ENCODE measurements around the gene ROBO1. TPM values are rescaled to one million over a fixed set of nuclear protein-coding genes. Genes with fewer than 3 reads are reported as not detected.

ROBO1 gene
- total RNA-seq, 1 donor from 2014 or later: 66.5 TPM

DNA sequence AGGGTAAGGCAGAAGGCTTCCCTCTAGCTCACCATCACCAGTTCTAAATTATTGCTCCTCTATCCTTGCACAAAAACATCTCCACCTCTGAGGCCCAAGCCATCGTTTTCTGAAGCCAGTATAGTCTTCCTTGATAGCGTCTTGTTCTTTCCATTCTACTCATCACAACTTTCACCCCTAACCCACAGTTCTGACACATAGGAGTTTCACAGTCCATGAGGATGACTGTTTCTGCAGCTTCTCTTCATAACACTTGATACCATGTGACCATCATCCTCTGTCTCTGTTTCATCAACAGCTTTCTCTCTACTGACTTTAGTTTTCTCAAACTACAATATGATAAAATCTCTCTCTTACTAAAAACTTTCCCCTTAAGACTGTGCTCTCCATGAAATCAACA lies 1166.5 kb downstream of the ROBO1 start:
- Histone ChIP-seq H3K9me3 (no peaks in the 10 kb centered on the region), H3K4me3 (no peak overlapping the region), H3K27me3 (no peaks in the 10 kb centered on the region), H3K4me1 (no peaks in the 10 kb centered on the region), H3K36me3 (peaks cover 0 to 6% of the 10 kb centered on the region in 2 donors), H3K27ac (no peak overlapping the region)
- TF ChIP-seq POLR2AphosphoS5 (IDR thresholded peaks at IDR 0.05; ENCODE audit: insufficient read depth in 1 of 2, low read depth in 1 of 2) (no peak), POLR2A (IDR thresholded peaks at IDR 0.05) (no peak)
- TF ChIP-seq, protein P1, sequence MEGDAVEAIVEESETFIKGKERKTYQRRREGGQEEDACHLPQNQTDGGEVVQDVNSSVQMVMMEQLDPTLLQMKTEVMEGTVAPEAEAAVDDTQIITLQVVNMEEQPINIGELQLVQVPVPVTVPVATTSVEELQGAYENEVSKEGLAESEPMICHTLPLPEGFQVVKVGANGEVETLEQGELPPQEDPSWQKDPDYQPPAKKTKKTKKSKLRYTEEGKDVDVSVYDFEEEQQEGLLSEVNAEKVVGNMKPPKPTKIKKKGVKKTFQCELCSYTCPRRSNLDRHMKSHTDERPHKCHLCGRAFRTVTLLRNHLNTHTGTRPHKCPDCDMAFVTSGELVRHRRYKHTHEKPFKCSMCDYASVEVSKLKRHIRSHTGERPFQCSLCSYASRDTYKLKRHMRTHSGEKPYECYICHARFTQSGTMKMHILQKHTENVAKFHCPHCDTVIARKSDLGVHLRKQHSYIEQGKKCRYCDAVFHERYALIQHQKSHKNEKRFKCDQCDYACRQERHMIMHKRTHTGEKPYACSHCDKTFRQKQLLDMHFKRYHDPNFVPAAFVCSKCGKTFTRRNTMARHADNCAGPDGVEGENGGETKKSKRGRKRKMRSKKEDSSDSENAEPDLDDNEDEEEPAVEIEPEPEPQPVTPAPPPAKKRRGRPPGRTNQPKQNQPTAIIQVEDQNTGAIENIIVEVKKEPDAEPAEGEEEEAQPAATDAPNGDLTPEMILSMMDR (IDR thresholded peaks at IDR 0.05): no peak
- intact Hi-C loops (cut with DNase I): no loop called here
- DNase-seq (ENCODE audit: extremely low spot score in 2 of 2): no peak

DNA sequence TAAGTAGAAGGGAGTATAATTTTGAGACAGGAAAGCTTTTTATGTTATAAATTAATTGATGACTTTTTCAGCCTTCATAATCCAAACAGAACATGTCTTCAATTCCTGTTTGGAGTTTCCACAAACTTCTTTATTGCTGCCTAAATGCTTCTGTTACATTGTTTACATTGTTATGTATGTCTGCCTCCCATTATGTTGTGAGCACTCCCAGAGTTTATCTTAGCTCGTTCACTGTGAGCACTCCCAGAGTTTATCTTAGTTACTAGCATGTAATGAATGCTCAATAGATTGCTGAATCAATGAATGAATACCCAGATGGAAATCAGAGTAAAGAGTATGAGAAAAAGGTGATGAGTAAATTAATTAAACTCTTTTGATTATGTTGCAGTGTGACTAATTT lies 1178.0 kb downstream of the ROBO1 start:
- intact Hi-C loops (cut with DNase I): no loop called here
- Histone ChIP-seq H3K27ac (no peak overlapping the region), H3K4me1 (no peaks in the 10 kb centered on the region), H3K36me3 (no peaks in the 10 kb centered on the region), H3K4me3 (no peak overlapping the region), H3K27me3 (no peaks in the 10 kb centered on the region), H3K9me3 (no peaks in the 10 kb centered on the region)
- TF ChIP-seq, protein P1 (IDR thresholded peaks at IDR 0.05): no peak
- TF ChIP-seq POLR2AphosphoS5 (IDR thresholded peaks at IDR 0.05; ENCODE audit: insufficient read depth in 1 of 2, low read depth in 1 of 2) (no peak), POLR2A (IDR thresholded peaks at IDR 0.05) (no peak)
- DNase-seq (ENCODE audit: extremely low spot score in 2 of 2): no peak

DNA sequence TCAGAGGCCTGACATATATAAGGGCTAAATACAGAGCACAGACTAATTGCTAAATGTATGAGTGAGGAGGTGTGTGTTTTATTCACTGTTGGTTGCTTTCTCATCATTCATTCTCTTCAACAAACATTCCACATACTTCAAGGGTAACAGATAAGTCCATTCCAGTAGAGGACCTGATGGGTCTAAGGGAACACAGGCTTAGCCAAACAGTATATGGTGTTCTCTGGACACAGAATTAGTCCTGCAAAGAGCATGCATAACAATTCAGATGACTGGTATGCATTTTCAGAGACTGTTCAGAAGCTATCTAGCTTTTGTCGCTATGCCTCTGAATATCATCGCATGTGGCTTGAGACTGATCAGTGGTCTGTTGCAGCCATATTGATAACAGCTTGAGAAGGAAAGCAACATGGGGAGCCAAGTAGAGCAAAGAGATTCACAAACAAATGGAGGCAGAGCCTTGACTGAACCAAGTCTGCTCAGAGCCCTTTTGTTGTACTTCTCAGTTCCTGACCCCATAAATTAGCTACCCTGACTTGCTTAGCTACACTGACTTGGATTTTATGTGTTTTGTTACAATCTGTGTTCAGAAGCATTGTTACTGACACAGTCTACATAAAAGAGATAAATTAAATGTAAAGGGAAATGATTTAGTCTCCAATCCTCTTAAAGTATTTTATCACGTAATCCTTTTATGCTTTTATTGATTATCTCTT lies 1178.7 kb downstream of the ROBO1 start:
- Histone ChIP-seq H3K4me3 (no peak overlapping the region), H3K27ac (no peak overlapping the region), H3K36me3 (no peaks in the 10 kb centered on the region), H3K4me1 (no peaks in the 10 kb centered on the region), H3K27me3 (no peaks in the 10 kb centered on the region), H3K9me3 (no peaks in the 10 kb centered on the region)
- DNase-seq (ENCODE audit: extremely low spot score in 2 of 2): no peak
- TF ChIP-seq, protein P1 (IDR thresholded peaks at IDR 0.05): no peak
- TF ChIP-seq POLR2A (IDR thresholded peaks at IDR 0.05): no peak
- TF ChIP-seq POLR2AphosphoS5 (IDR thresholded peaks at IDR 0.05; ENCODE audit: insufficient read depth in 1 of 2, low read depth in 1 of 2): no peak
- intact Hi-C loops (cut with DNase I): no loop called here

DNA sequence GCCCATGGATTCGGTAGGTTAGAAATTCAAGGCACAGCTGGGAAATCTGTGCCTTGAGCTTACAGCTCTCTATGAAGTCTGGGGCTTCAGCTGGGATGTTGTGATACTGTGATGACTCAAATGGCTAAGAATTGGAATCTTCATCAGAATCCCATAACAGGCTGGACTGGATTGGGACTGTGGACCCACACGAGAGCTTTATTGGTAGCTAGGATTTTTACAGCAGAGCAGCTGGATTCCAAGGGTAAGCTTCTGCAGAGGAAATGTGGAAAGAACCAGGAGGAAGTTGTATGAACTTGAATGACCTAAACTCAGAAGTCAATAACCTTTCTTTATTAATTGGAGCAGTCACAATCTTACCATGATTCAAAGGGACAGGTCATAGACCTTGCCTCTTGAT lies 1187.1 kb downstream of the ROBO1 start:
- no peak overlapping the region for H3K4me3 ChIP-seq
- no peak for DNase-seq (ENCODE audit: extremely low spot score in 2 of 2)
- TF ChIP-seq POLR2A (IDR thresholded peaks at IDR 0.05) (no peak), POLR2AphosphoS5 (IDR thresholded peaks at IDR 0.05; ENCODE audit: insufficient read depth in 1 of 2, low read depth in 1 of 2) (no peak)
- TF ChIP-seq, protein P1 (IDR thresholded peaks at IDR 0.05): no peak
- H3K9me3 ChIP-seq: no peaks in the 10 kb centered on the region
- intact Hi-C loops (cut with DNase I): no loop called here
- no peaks in the 10 kb centered on the region for H3K4me1 ChIP-seq
- H3K27ac ChIP-seq: no peak overlapping the region
- H3K27me3 ChIP-seq: no peaks in the 10 kb centered on the region
- H3K36me3 ChIP-seq: no peaks in the 10 kb centered on the region

DNA sequence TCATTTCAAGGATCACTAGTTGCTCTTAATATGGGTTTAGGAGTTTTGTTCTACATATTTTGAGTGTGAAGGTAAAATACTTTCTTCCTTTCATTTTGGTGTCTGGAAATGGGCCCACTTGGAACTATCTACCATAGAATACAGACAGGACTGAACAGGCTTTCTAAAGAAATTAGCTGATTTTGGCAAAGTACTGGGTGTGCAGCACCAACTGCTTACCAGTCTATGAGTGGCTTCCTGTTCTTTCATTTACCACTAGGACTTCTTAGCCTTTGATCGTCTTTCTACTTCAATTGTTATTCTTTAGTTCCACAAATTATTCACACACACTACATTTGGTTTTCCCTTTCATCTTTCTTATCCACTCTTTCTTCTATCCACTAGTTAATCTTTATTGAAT lies 1196.3 kb downstream of the ROBO1 start:
- no peaks in the 10 kb centered on the region for H3K36me3 ChIP-seq
- intact Hi-C loops (cut with DNase I): no loop called here
- DNase-seq (ENCODE audit: extremely low spot score in 2 of 2): no peak
- H3K27ac ChIP-seq: no peak overlapping the region
- H3K9me3 ChIP-seq: no peaks in the 10 kb centered on the region
- peaks cover 8% of the 10 kb centered on the region for H3K4me1 ChIP-seq
- H3K4me3 ChIP-seq: no peak overlapping the region
- no peak for TF ChIP-seq POLR2A (IDR thresholded peaks at IDR 0.05)
- TF ChIP-seq POLR2AphosphoS5 (IDR thresholded peaks at IDR 0.05; ENCODE audit: insufficient read depth in 1 of 2, low read depth in 1 of 2): no peak
- TF ChIP-seq, protein P1 (IDR thresholded peaks at IDR 0.05): no peak
- no peaks in the 10 kb centered on the region for H3K27me3 ChIP-seq

All from vagina (tissue), 2 donors.